Measurements from ENCODE around the gene GPATCH8. TPM values are rescaled to one million over a fixed set of nuclear protein-coding genes. Genes with fewer than 3 reads are reported as not detected.
A peak's percentile ranks its signal among the peaks of the same experiment; 100 is the strongest.

GPATCH8 gene
- polyA plus RNA-seq, 1 of the 3 experiments (the other 2 are of a cell fraction), result 12.7 TPM

DNA sequence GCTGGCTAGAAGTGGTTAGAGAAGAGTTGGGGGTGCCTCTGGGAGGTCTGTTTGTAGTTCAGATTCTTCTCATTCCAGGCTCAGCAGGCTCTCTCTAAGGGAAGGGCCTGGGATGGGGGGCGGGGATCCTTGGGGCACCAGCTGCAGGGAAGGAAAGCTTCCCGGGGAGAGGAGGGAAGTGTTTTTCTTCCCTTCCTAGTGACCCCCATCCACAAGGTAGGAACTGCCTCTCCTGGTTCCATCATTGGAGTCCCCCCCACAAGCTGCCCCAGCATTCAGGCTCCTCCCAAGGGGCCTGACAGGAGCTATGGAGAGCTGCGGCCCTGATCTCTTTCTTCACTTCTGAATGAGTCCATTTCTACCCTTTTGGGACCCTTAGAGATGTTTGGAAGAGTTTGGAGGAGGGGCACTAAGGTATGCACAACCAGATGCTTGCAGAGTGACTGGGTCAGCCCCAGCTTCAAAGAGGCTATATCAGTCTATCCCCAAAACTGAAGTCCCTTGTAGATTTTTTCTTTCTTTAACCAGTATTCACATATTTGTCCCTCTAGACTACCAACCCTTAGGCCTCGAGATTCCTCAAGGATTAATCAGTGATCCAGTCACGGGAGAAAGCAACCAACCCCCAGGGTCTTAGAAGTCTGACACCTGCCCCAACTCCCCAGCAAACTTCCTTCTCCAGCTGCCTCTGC is 40.2 kb upstream of the GPATCH8 start:
- no peaks in the 10 kb centered on the region for H3K27me3 ChIP-seq (ENCODE audit: insufficient read depth)
- POLR2A ChIA-PET, result interaction anchor here (1.0 kb wide), 1 partner anchor 14 kb away, joined by 4 read pairs; the partner anchor contains the start of gene FZD2
- H3K4me2 ChIP-seq, result peak overlapping the region; percentile 75
- TF ChIP-seq YY1 (IDR thresholded peaks at IDR 0.05; ENCODE audit: low read depth) (peak; percentile 45; the same call in 1 of the 2 replicates), CHD2 (IDR thresholded peaks at IDR 0.05; ENCODE audit: low read length, partially characterized antibody) (no peak), TEAD4 (IDR thresholded peaks at IDR 0.05; ENCODE audit: borderline replicate concordance, insufficient read depth) (peak; percentile 70), EP300 (IDR thresholded peaks at IDR 0.05; ENCODE audit: borderline replicate concordance in 1 of 2, low read depth in 1 of 2, low read length in 1 of 2) (peak in 1 of 2 experiments; percentile 59; a peak in 1 of 4 replicates), TCF12 (IDR thresholded peaks at IDR 0.05) (peak; percentile 68), SMC3 (IDR thresholded peaks at IDR 0.05; ENCODE audit: low read depth, low read length) (no peak), ELF1 (IDR thresholded peaks at IDR 0.05) (0 out of 2 replicates have a peak, but pooled peaks have one; percentile 11), FOXJ3 (CRISPR knock-in tag; IDR thresholded peaks at IDR 0.05) (no peak), FOXM1 (IDR thresholded peaks at IDR 0.05; ENCODE audit: low read depth) (0 out of 2 replicates have a peak, but pooled peaks have one; percentile 17), JUND (IDR thresholded peaks at IDR 0.05) (peak; percentile 88), RXRA (IDR thresholded peaks at IDR 0.05; ENCODE audit: borderline replicate concordance, low read depth) (peak; percentile 25; the same call in 1 of the 2 replicates), RFX5 (IDR thresholded peaks at IDR 0.05; ENCODE audit: low read length) (no peak), NFIC (IDR thresholded peaks at IDR 0.05; ENCODE audit: borderline replicate concordance) (peak; percentile 4; the same call in 1 of the 2 replicates), MXI1 (IDR thresholded peaks at IDR 0.05; ENCODE audit: low read depth, low read length) (no peak), POLR2AphosphoS5 (IDR thresholded peaks at IDR 0.05; ENCODE audit: low read depth, low read length) (0 out of 2 replicates have a peak, but pooled peaks have one; percentile 7), FOSL2 (IDR thresholded peaks at IDR 0.05; ENCODE audit: borderline replicate concordance, low read depth) (peak; percentile 85)
- TF ChIP-seq, protein P1, sequence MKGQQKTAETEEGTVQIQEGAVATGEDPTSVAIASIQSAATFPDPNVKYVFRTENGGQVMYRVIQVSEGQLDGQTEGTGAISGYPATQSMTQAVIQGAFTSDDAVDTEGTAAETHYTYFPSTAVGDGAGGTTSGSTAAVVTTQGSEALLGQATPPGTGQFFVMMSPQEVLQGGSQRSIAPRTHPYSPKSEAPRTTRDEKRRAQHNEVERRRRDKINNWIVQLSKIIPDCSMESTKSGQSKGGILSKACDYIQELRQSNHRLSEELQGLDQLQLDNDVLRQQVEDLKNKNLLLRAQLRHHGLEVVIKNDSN (IDR thresholded peaks at IDR 0.05; ENCODE audit: borderline replicate concordance, low read depth), result no peak
- TF ChIP-seq, protein P2, sequence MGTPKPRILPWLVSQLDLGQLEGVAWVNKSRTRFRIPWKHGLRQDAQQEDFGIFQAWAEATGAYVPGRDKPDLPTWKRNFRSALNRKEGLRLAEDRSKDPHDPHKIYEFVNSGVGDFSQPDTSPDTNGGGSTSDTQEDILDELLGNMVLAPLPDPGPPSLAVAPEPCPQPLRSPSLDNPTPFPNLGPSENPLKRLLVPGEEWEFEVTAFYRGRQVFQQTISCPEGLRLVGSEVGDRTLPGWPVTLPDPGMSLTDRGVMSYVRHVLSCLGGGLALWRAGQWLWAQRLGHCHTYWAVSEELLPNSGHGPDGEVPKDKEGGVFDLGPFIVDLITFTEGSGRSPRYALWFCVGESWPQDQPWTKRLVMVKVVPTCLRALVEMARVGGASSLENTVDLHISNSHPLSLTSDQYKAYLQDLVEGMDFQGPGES (IDR thresholded peaks at IDR 0.05; ENCODE audit: low read depth, low read length), result no peak
- TF ChIP-seq, protein P3, sequence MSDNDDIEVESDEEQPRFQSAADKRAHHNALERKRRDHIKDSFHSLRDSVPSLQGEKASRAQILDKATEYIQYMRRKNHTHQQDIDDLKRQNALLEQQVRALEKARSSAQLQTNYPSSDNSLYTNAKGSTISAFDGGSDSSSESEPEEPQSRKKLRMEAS (IDR thresholded peaks at IDR 0.05; ENCODE audit: low read depth), result 0 out of 2 replicates have a peak, but pooled peaks have one; percentile 32
- TF ChIP-seq, protein P4, sequence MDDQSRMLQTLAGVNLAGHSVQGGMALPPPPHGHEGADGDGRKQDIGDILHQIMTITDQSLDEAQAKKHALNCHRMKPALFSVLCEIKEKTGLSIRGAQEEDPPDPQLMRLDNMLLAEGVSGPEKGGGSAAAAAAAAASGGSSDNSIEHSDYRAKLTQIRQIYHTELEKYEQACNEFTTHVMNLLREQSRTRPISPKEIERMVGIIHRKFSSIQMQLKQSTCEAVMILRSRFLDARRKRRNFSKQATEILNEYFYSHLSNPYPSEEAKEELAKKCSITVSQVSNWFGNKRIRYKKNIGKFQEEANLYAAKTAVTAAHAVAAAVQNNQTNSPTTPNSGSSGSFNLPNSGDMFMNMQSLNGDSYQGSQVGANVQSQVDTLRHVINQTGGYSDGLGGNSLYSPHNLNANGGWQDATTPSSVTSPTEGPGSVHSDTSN (IDR thresholded peaks at IDR 0.05), result peak; percentile 33
- TF ChIP-seq, protein P5, sequence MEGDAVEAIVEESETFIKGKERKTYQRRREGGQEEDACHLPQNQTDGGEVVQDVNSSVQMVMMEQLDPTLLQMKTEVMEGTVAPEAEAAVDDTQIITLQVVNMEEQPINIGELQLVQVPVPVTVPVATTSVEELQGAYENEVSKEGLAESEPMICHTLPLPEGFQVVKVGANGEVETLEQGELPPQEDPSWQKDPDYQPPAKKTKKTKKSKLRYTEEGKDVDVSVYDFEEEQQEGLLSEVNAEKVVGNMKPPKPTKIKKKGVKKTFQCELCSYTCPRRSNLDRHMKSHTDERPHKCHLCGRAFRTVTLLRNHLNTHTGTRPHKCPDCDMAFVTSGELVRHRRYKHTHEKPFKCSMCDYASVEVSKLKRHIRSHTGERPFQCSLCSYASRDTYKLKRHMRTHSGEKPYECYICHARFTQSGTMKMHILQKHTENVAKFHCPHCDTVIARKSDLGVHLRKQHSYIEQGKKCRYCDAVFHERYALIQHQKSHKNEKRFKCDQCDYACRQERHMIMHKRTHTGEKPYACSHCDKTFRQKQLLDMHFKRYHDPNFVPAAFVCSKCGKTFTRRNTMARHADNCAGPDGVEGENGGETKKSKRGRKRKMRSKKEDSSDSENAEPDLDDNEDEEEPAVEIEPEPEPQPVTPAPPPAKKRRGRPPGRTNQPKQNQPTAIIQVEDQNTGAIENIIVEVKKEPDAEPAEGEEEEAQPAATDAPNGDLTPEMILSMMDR (IDR thresholded peaks at IDR 0.05), result no peak
- TF ChIP-seq, protein P6, sequence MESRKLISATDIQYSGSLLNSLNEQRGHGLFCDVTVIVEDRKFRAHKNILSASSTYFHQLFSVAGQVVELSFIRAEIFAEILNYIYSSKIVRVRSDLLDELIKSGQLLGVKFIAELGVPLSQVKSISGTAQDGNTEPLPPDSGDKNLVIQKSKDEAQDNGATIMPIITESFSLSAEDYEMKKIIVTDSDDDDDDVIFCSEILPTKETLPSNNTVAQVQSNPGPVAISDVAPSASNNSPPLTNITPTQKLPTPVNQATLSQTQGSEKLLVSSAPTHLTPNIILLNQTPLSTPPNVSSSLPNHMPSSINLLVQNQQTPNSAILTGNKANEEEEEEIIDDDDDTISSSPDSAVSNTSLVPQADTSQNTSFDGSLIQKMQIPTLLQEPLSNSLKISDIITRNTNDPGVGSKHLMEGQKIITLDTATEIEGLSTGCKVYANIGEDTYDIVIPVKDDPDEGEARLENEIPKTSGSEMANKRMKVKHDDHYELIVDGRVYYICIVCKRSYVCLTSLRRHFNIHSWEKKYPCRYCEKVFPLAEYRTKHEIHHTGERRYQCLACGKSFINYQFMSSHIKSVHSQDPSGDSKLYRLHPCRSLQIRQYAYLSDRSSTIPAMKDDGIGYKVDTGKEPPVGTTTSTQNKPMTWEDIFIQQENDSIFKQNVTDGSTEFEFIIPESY (IDR thresholded peaks at IDR 0.05; ENCODE audit: borderline replicate concordance, low read depth), result no peak
- CTCF ChIA-PET, result interaction anchor here (0.6 to 4.3 kb wide), 3 partner anchors 10 to 94 kb away, joined by 3 to 43 read pairs (median 3); partner anchors contain the start of gene FZD2
- H2AFZ ChIP-seq (ENCODE audit: low read depth), result peak overlapping the region; percentile 75
- no peak overlapping the region for H3K4me3 ChIP-seq (ENCODE audit: low read depth in 2 of 2, low read length in 1 of 2)
- H3K79me2 ChIP-seq (ENCODE audit: insufficient read depth), result no peaks in the 10 kb centered on the region
- H3K9me3 ChIP-seq, result no peaks in the 10 kb centered on the region
- no peaks in the 10 kb centered on the region for H3K9me2 ChIP-seq
- no peak for DNase-seq
- peak overlapping the region; percentile 82 to 95; a peak in 3 of 4 replicates for H3K27ac ChIP-seq (ENCODE audit: low read depth in 2 of 2, low read length in 1 of 2)
- H4K20me1 ChIP-seq (ENCODE audit: insufficient read depth), result no peaks in the 10 kb centered on the region
- peak overlapping the region; percentile 68 for H3K9ac ChIP-seq
- peaks cover 34% of the 10 kb centered on the region for H3F3A ChIP-seq (replicated peaks; ENCODE audit: insufficient read depth)
- H3K4me1 ChIP-seq (ENCODE audit: control insufficient read depth in 1 of 2, insufficient read depth in 2 of 2, low read depth in 1 of 2, low read length in 1 of 2), result peaks cover 3 to 59% of the 10 kb centered on the region in 2 experiments; a peak in 3 of 4 replicates
- 14% methylated on average over 5 of the region's 5 CpGs for WGBS (ENCODE audit: low lambda C conversion rate)
- no peaks in the 10 kb centered on the region for H3K36me3 ChIP-seq (replicated peaks in 1 of 2; ENCODE audit: control insufficient read depth in 1 of 2, insufficient read depth in 2 of 2, low read length in 1 of 2)
